ENCODE measurements around the gene CDCA7L.

DNA sequence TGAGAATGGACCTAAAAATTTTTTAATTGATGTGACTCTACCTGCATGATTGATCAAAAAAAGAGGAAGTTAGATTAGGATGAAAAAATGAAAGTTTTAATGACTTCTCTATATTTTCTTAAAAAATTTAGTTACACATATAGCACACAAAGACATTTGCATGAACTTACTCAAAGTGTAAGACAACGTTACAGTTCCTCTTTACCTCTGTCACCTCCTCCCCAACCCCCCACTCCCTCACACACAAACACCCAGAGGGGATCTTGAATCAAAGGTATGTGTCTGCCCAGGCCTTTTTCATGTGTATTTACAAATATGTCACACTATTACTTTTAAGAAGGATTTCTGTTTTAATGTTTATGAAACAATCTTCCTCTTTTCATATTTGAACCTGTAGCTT lies 20.6 kb upstream of the CDCA7L start:
- TF ChIP-seq, protein P1, sequence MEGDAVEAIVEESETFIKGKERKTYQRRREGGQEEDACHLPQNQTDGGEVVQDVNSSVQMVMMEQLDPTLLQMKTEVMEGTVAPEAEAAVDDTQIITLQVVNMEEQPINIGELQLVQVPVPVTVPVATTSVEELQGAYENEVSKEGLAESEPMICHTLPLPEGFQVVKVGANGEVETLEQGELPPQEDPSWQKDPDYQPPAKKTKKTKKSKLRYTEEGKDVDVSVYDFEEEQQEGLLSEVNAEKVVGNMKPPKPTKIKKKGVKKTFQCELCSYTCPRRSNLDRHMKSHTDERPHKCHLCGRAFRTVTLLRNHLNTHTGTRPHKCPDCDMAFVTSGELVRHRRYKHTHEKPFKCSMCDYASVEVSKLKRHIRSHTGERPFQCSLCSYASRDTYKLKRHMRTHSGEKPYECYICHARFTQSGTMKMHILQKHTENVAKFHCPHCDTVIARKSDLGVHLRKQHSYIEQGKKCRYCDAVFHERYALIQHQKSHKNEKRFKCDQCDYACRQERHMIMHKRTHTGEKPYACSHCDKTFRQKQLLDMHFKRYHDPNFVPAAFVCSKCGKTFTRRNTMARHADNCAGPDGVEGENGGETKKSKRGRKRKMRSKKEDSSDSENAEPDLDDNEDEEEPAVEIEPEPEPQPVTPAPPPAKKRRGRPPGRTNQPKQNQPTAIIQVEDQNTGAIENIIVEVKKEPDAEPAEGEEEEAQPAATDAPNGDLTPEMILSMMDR (IDR thresholded peaks at IDR 0.05): no peak
- no peak for TF ChIP-seq POLR2A (IDR thresholded peaks at IDR 0.05)

Data from thyroid gland (tissue), 4 donors.